Panc1 (cell line): ENCODE data around the gene COL5A1.

Experiments
- CTCF ChIP-seq: fragments of 450-650 bp; IDR thresholded peaks from 2 replicates; pipeline ENCODE4 v1.5.1; 2017; ENCODE audit warnings: mild to moderate bottlenecking
- SIN3A ChIP-seq: IDR thresholded peaks from 2 replicates; pipeline ENCODE4 v1.6.1; 2012; ENCODE audit warnings: low read depth, mild to moderate bottlenecking, low read length, moderate library complexity, borderline replicate concordance; ENCODE audit not compliant: insufficient read depth
- TCF7L2 ChIP-seq: IDR thresholded peaks from 2 replicates; pipeline ENCODE4 v1.6.1; 2011; ENCODE audit warnings: mild to moderate bottlenecking, low read depth, low read length, inconsistent platforms

GRCh38 chr9:134695144-134695543, 53.5 kb downstream of the COL5A1 start:
- TF ChIP-seq CTCF = no peak
- TF ChIP-seq SIN3A = no peak
- TF ChIP-seq TCF7L2 = no peak
